Measurements from ENCODE around the gene COL9A3. TPM values are rescaled to one million over a fixed set of nuclear protein-coding genes. Genes with fewer than 3 reads are reported as not detected.

COL9A3 gene
- total RNA-seq, 1 experiment from 2014 or later: 46.6 TPM

DNA sequence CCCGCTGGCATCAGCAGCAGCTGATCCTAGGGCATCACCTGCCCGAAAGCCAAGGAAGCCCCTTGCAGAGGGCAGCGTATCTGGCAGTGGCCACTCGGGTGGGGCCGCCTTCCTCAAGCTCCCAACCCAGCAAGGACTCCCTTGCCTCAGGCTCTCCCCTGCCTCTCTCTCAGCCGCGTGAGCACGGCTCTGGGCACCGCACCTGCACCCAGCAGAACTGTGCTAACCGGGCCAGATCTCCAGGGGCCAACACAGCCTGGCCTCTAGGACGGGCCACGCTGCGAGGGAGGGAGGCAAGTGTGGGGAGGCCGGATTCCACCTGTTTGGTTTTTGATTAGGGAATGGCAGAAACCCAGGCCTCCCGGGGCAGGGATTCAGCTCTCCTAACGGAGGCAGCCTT, 32.4 kb upstream of the COL9A3 start:
- Histone ChIP-seq H3K36me3 (ENCODE audit: control insufficient read depth, insufficient read depth, low read length) (no peaks in the 10 kb centered on the region), H3K4me1 (ENCODE audit: control insufficient read depth, insufficient read depth, low read length) (no peaks in the 10 kb centered on the region), H3K4me3 (ENCODE audit: low read depth in 2 of 2, low read length in 2 of 2) (no peak overlapping the region), H3K27ac (ENCODE audit: low read length) (no peak overlapping the region), H3K9me3 (ENCODE audit: control insufficient read depth, insufficient read depth, low read depth, low read length) (no peaks in the 10 kb centered on the region), H3K27me3 (ENCODE audit: control insufficient read depth, insufficient read depth, low read length) (no peaks in the 10 kb centered on the region)
- DNase-seq (ENCODE audit: low read depth, low spot score): no peak
- intact Hi-C loops (cut with micrococcal nuclease; ENCODE audit: unreplicated experiment) (no loop called here), in situ Hi-C loops (cut with HindIII; ENCODE audit: low pct_unique_long_range_greater_than_20kb, low sequenced_read_pairs) (no loop called here)
- no peak for ATAC-seq
- TF ChIP-seq, protein P1, sequence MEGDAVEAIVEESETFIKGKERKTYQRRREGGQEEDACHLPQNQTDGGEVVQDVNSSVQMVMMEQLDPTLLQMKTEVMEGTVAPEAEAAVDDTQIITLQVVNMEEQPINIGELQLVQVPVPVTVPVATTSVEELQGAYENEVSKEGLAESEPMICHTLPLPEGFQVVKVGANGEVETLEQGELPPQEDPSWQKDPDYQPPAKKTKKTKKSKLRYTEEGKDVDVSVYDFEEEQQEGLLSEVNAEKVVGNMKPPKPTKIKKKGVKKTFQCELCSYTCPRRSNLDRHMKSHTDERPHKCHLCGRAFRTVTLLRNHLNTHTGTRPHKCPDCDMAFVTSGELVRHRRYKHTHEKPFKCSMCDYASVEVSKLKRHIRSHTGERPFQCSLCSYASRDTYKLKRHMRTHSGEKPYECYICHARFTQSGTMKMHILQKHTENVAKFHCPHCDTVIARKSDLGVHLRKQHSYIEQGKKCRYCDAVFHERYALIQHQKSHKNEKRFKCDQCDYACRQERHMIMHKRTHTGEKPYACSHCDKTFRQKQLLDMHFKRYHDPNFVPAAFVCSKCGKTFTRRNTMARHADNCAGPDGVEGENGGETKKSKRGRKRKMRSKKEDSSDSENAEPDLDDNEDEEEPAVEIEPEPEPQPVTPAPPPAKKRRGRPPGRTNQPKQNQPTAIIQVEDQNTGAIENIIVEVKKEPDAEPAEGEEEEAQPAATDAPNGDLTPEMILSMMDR (IDR thresholded peaks at IDR 0.05): no peak
- TF ChIP-seq POLR2AphosphoS5 (IDR thresholded peaks at IDR 0.05; ENCODE audit: low read depth, low read length) (no peak), SIN3A (IDR thresholded peaks at IDR 0.05; ENCODE audit: borderline replicate concordance, insufficient read depth, low read depth, low read length) (no peak), TCF7L2 (IDR thresholded peaks at IDR 0.05; ENCODE audit: low read depth, low read length) (no peak)
- TF ChIP-seq, protein P2, sequence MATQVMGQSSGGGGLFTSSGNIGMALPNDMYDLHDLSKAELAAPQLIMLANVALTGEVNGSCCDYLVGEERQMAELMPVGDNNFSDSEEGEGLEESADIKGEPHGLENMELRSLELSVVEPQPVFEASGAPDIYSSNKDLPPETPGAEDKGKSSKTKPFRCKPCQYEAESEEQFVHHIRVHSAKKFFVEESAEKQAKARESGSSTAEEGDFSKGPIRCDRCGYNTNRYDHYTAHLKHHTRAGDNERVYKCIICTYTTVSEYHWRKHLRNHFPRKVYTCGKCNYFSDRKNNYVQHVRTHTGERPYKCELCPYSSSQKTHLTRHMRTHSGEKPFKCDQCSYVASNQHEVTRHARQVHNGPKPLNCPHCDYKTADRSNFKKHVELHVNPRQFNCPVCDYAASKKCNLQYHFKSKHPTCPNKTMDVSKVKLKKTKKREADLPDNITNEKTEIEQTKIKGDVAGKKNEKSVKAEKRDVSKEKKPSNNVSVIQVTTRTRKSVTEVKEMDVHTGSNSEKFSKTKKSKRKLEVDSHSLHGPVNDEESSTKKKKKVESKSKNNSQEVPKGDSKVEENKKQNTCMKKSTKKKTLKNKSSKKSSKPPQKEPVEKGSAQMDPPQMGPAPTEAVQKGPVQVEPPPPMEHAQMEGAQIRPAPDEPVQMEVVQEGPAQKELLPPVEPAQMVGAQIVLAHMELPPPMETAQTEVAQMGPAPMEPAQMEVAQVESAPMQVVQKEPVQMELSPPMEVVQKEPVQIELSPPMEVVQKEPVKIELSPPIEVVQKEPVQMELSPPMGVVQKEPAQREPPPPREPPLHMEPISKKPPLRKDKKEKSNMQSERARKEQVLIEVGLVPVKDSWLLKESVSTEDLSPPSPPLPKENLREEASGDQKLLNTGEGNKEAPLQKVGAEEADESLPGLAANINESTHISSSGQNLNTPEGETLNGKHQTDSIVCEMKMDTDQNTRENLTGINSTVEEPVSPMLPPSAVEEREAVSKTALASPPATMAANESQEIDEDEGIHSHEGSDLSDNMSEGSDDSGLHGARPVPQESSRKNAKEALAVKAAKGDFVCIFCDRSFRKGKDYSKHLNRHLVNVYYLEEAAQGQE (IDR thresholded peaks at IDR 0.05; ENCODE audit: insufficient read depth in 1 of 2, low read depth in 2 of 2, low read length in 1 of 2): no peak
- ChIA-PET POLR2A (no interaction called here), CTCF (interaction anchor here (0.6 kb wide), 1 partner anchor 77 kb away, joined by 12 read pairs; no protein-coding TSS in a partner anchor)
- no TSS peak for BruUV-seq (replicated peaks)

DNA sequence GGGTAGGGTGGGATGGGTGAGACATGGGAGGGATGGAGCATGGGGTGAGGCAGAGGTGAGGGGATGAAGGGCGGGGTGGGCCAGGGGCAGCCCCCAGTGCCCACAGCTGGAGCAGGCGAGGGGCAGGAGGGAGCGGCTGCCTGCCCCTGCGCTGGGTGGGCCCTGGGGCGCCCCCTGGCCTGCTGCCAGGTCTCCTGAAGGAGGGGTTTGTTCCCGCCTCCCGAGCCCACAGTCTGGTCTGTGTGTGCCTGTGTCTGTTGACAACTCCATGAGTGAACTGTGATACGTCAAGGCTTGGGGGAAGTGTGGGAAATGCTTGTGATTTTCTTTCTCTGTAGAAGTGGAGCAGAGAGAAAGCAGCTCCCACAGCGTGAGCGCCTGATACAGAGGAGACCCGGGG, 31.5 kb upstream of the COL9A3 start:
- in situ Hi-C loops (cut with HindIII; ENCODE audit: low pct_unique_long_range_greater_than_20kb, low sequenced_read_pairs): no loop called here
- Histone ChIP-seq H3K4me3 (ENCODE audit: low read depth in 2 of 2, low read length in 2 of 2) (no peak overlapping the region), H3K9me3 (ENCODE audit: control insufficient read depth, insufficient read depth, low read depth, low read length) (no peaks in the 10 kb centered on the region), H3K27ac (ENCODE audit: low read length) (no peak overlapping the region), H3K4me1 (ENCODE audit: control insufficient read depth, insufficient read depth, low read length) (no peaks in the 10 kb centered on the region), H3K36me3 (ENCODE audit: control insufficient read depth, insufficient read depth, low read length) (no peaks in the 10 kb centered on the region), H3K27me3 (ENCODE audit: control insufficient read depth, insufficient read depth, low read length) (no peaks in the 10 kb centered on the region)
- TF ChIP-seq, protein P2 (IDR thresholded peaks at IDR 0.05; ENCODE audit: insufficient read depth in 1 of 2, low read depth in 2 of 2, low read length in 1 of 2): no peak
- TF ChIP-seq POLR2AphosphoS5 (IDR thresholded peaks at IDR 0.05; ENCODE audit: low read depth, low read length) (no peak), SIN3A (IDR thresholded peaks at IDR 0.05; ENCODE audit: borderline replicate concordance, insufficient read depth, low read depth, low read length) (no peak), TCF7L2 (IDR thresholded peaks at IDR 0.05; ENCODE audit: low read depth, low read length) (no peak)
- TF ChIP-seq, protein P1 (IDR thresholded peaks at IDR 0.05): no peak
- DNase-seq (ENCODE audit: low read depth, low spot score) (no peak), ATAC-seq (no peak)
- intact Hi-C loops (cut with micrococcal nuclease; ENCODE audit: unreplicated experiment): no loop called here
- POLR2A ChIA-PET: no interaction called here
- no TSS peak for BruUV-seq (replicated peaks)
- CTCF ChIA-PET: interaction anchor here (0.6 kb wide), 1 partner anchor 323 kb away, joined by 3 read pairs; no protein-coding TSS in a partner anchor
